Upper lobe of right lung (tissue), 1 donor: ENCODE measurements around the gene DSCAM. TPM values are rescaled to one million over a fixed set of nuclear protein-coding genes. Genes with fewer than 3 reads are reported as not detected.

Experiments
- ATAC-seq: fragments of 200-7000 bp; cut with Tn5 transposase; one replicate; pipeline ENCODE4 v1.9.1; 2020; ENCODE audit warnings: mild to moderate bottlenecking, moderate library complexity
- DNase-seq: peaks from one replicate; pipeline ENCODE4 v3.0.0-alpha.2; 2020
- H3K27ac ChIP-seq: fragments of 200-600 bp; one replicate; pipeline ENCODE4 v1.8.0; 2022
- H3K27me3 ChIP-seq: fragments of 200-600 bp; one replicate; pipeline ENCODE4 v1.8.0; 2022; ENCODE audit warnings: mild to moderate bottlenecking
- H3K36me3 ChIP-seq: fragments of 200-600 bp; one replicate; pipeline ENCODE4 v1.8.0; 2022
- H3K4me1 ChIP-seq: fragments of 200-600 bp; one replicate; pipeline ENCODE4 v1.8.0; 2022
- H3K4me3 ChIP-seq: fragments of 200-600 bp; one replicate; pipeline ENCODE4 v1.8.0; 2022; ENCODE audit warnings: mild to moderate bottlenecking
- H3K9me3 ChIP-seq: fragments of 200-600 bp; one replicate; pipeline ENCODE4 v1.8.0; 2022
- intact Hi-C: fragments of 100-400 bp; cut with DNase I; formaldehyde crosslinking; loops from one replicate; pipeline ENCODE4 v1.11.0; 2022
- total RNA-seq: library from RNA; stranded (reverse); fragmentation: NEBNext Ultra II Directional; extraction: Animal tissue kit (Norgen Biotek cat#: 25700); gene quantifications from one replicate; pipeline ENCODE4 v1.2.1, GENCODE V29; 2021
- TF ChIP-seq, protein P1 (sequence below): fragments of 200-600 bp; IDR thresholded peaks from one replicate; pipeline ENCODE4 v1.8.0; 2022; ENCODE audit warnings: antibody characterized with exemption
- donor health status: DM: no; HTN: yes; CAD: no; lungs with severe emphysema.

Gene DSCAM
- total RNA-seq, 1 donor from 2014 or later, result not detected

DNA sequence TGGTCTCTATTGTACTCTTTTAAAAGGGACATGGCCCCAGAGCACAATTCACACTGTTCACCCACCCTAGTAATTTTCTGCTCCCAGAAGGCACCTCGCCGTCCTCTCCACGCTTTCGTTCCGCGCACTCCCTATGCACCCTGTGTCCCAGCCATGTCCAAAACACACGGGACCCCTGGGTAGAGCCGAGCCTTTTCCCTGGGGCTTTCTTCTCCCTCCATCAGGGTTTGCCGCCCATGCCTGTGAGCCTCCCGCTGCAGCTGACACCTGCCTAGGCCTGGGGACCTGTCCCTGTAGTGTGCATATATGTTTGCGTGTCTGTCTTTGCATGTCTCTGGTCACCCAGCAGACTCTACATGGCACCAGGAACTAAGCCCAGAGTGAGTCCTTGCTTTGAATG is 677.0 kb downstream of the DSCAM start:
- TF ChIP-seq, protein P1, sequence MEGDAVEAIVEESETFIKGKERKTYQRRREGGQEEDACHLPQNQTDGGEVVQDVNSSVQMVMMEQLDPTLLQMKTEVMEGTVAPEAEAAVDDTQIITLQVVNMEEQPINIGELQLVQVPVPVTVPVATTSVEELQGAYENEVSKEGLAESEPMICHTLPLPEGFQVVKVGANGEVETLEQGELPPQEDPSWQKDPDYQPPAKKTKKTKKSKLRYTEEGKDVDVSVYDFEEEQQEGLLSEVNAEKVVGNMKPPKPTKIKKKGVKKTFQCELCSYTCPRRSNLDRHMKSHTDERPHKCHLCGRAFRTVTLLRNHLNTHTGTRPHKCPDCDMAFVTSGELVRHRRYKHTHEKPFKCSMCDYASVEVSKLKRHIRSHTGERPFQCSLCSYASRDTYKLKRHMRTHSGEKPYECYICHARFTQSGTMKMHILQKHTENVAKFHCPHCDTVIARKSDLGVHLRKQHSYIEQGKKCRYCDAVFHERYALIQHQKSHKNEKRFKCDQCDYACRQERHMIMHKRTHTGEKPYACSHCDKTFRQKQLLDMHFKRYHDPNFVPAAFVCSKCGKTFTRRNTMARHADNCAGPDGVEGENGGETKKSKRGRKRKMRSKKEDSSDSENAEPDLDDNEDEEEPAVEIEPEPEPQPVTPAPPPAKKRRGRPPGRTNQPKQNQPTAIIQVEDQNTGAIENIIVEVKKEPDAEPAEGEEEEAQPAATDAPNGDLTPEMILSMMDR, result no peak
- no peaks in the 10 kb centered on the region for H3K27me3 ChIP-seq
- H3K36me3 ChIP-seq, result no peaks in the 10 kb centered on the region
- H3K9me3 ChIP-seq, result no peaks in the 10 kb centered on the region
- intact Hi-C loops, result no loop called here
- no peak for ATAC-seq
- H3K27ac ChIP-seq, result no peak overlapping the region
- no peaks in the 10 kb centered on the region for H3K4me1 ChIP-seq
- H3K4me3 ChIP-seq, result no peak overlapping the region
- DNase-seq, result no peak

DNA sequence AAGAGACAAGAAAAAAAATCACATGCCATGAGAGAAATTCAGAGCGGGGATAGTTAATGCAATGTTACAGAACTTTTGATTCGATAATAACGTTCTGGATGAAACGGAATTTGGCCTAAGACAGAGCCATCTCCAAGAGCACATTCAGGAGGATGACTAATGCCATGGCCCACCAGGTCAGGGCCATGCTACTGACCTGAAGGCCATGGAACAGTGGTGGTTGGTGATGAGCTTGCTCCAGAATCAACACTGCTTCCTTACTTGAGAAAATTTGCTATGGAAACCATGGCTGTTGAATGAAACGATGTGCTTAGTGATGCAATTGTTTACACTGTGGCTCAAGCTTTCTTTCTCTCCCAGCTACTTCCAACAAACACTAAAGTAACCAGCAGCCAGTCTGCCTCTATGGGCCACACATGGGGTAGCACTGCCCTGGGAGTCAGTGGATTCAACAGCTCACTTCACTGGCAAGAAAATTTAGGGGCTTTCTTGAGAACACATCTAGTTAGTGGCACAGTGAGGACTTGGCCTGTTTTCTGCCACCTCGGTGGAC is 680.6 kb downstream of the DSCAM start:
- intact Hi-C loops, result no loop called here
- Histone ChIP-seq H3K27me3 (no peaks in the 10 kb centered on the region), H3K27ac (no peak overlapping the region), H3K36me3 (no peaks in the 10 kb centered on the region), H3K9me3 (no peaks in the 10 kb centered on the region), H3K4me3 (no peak overlapping the region), H3K4me1 (no peaks in the 10 kb centered on the region)
- TF ChIP-seq, protein P1, result no peak
- DNase-seq, result no peak
- no peak for ATAC-seq

DNA sequence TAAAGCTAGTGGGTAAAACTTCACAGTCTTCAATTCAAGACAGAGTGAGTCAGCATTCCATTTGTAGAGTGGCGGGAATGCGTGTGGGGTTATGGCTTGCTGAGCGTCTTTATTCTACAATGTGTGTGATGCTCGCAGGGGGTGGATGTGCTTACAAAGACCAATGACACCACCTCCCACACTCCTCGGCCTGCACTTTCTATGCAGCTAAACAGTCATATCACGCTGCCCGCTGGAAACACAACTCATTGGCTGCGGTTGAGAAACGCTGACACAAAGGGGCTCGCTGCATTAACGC is 681.2 kb downstream of the DSCAM start:
- Histone ChIP-seq H3K4me1 (no peaks in the 10 kb centered on the region), H3K27ac (no peak overlapping the region), H3K4me3 (no peak overlapping the region), H3K9me3 (no peaks in the 10 kb centered on the region), H3K27me3 (no peaks in the 10 kb centered on the region), H3K36me3 (no peaks in the 10 kb centered on the region)
- intact Hi-C loops, result no loop called here
- TF ChIP-seq, protein P1, result no peak
- DNase-seq, result no peak
- ATAC-seq, result no peak

DNA sequence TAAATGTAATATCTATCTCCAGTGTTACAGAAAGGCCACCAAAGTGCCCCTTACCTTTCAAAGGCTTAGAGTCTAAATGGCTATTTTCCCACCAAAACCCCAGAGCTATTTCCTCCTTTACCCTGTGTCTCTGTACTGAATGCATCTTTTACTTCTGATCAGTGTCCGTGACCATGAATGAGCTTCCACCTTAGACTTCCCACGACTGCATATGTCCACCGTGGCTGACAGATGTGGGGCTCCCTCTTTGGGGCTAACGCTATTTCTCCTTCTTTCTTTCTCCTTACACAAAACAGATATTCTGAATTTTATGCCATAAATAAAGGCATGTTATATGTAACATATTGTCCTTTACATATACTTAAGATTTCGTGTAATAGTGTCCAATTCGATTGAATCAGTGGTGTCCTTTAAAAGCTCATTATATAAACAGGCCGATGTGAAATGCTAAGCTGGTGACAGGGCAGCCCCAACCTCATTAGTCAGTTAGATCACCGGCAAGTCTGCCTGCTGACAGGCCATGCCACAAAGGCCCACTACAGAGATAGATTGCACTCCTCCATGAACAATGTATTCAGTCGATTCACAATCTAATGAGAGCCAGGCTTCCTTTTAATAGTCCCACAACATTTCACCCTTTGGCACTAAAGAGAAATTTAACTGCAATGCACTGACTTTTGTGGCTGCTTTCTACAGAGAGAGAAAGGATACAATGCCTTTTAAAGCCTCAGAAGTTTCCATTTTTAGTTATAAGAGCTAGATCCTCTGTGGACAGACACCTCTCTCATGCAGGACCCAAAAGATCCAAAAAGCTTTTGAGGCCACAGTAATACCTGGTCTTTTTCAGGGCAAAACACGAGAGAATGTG is 681.8 kb downstream of the DSCAM start:
- DNase-seq, result no peak
- H3K4me1 ChIP-seq, result no peaks in the 10 kb centered on the region

DNA sequence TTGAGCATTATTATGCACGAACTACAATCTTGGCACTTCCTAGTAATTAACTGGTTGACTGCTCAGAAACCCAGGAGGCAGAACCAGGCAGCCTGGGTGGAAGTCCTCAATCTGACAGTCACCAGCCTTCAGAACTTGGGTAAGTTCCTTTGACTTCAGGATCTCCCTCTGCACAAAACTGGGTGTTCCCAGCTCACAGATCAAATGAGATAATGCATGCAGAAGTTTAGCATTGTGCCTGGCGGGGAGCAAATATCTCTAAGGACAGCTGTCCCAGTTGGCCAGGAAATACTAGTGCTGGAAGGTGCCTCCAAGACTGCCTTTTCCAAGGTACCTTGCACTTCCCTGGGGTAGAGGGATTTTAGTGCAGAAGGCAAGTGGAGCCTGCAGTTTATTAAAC is 684.9 kb downstream of the DSCAM start:
- Histone ChIP-seq H3K36me3 (no peaks in the 10 kb centered on the region), H3K27me3 (no peaks in the 10 kb centered on the region), H3K27ac (no peak overlapping the region), H3K4me3 (no peak overlapping the region), H3K9me3 (no peaks in the 10 kb centered on the region), H3K4me1 (no peaks in the 10 kb centered on the region)
- TF ChIP-seq, protein P1, result no peak
- no peak for DNase-seq
- no peak for ATAC-seq
- intact Hi-C loops, result no loop called here

More for the DNA sequence above, 681.8 kb downstream of the DSCAM start:
- H3K27ac ChIP-seq, result no peak overlapping the region
- no peaks in the 10 kb centered on the region for H3K9me3 ChIP-seq
- no peaks in the 10 kb centered on the region for H3K27me3 ChIP-seq
- TF ChIP-seq, protein P1, result no peak
- ATAC-seq, result no peak
- no peaks in the 10 kb centered on the region for H3K36me3 ChIP-seq
- H3K4me3 ChIP-seq, result no peak overlapping the region
- intact Hi-C loops, result no loop called here
